SK-N-SH treated with all-trans-retinoic acid at 6 μM for 48 hours (cell line): ENCODE measurements around the gene TLE4.

Experiments used
- ATAC-seq: fragments of 200-7000 bp; cut with Tn5 transposase; 3 replicates; pipeline ENCODE4 v1.9.1; 2020; ENCODE audit warnings: mild to moderate bottlenecking, moderate library complexity
- ARNTL ChIP-seq: fragments of 450-650 bp; formaldehyde crosslinking; IDR thresholded peaks from 2 replicates; pipeline ENCODE4 v1.5.0; 2020; ENCODE audit warnings: low read depth, mild to moderate bottlenecking, moderate library complexity, borderline replicate concordance
- BACH2 ChIP-seq: fragments of 250-450 bp; sonication (Bioruptor Pico); IDR thresholded peaks from 2 replicates; pipeline ENCODE4 v1.9.0; 2021; ENCODE audit warnings: mild to moderate bottlenecking, borderline replicate concordance
- CSDC2 ChIP-seq: fragments of 250-450 bp; sonication (Bioruptor Pico); IDR thresholded peaks from 2 replicates; pipeline ENCODE4 v1.5.0; 2020; ENCODE audit warnings: mild to moderate bottlenecking, moderate library complexity
- OSR1 ChIP-seq: fragments of 250-450 bp; sonication (Bioruptor Pico); IDR thresholded peaks from 2 replicates; pipeline ENCODE4 v1.8.0; 2022; ENCODE audit warnings: moderate library complexity, mild to moderate bottlenecking, inconsistent platforms
- RARB ChIP-seq: fragments of 250-450 bp; sonication (Bioruptor Pico); IDR thresholded peaks from 2 replicates; pipeline ENCODE4 v1.8.0; 2021; ENCODE audit warnings: mild to moderate bottlenecking, moderate library complexity
- SNAI2 ChIP-seq: fragments of 250-450 bp; sonication (Bioruptor Pico); IDR thresholded peaks from 2 replicates; pipeline ENCODE4 v1.5.0; 2020; ENCODE audit warnings: mild to moderate bottlenecking, moderate library complexity
- TCF4 ChIP-seq: fragments of 250-450 bp; sonication (Bioruptor Pico); IDR thresholded peaks from 2 replicates; pipeline ENCODE4 v1.8.0; 2021; ENCODE audit warnings: mild to moderate bottlenecking, moderate library complexity, borderline replicate concordance
- TOX ChIP-seq: fragments of 250-450 bp; sonication (Bioruptor Pico); IDR thresholded peaks from 2 replicates; pipeline ENCODE4 v1.8.0; 2021; ENCODE audit warnings: mild to moderate bottlenecking, moderate library complexity, borderline replicate concordance
- ZC3H10 ChIP-seq: fragments of 250-450 bp; sonication (Bioruptor Pico); IDR thresholded peaks from 2 replicates; pipeline ENCODE4 v1.5.1; 2021; ENCODE audit warnings: mild to moderate bottlenecking, moderate library complexity
- ZFP3 ChIP-seq: fragments of 250-450 bp; sonication (Bioruptor Pico); IDR thresholded peaks from 2 replicates; pipeline ENCODE4 v1.5.0; 2020; ENCODE audit warnings: mild to moderate bottlenecking, moderate library complexity
- ZNF565 ChIP-seq: fragments of 450-650 bp; formaldehyde crosslinking; conservative IDR thresholded peaks from 2 replicates; pipeline ENCODE4 v1.5.0; 2020; ENCODE audit warnings: low read depth, mild to moderate bottlenecking, moderate library complexity
- ZNF8 ChIP-seq: fragments of 450-650 bp; formaldehyde crosslinking; IDR thresholded peaks from 2 replicates; pipeline ENCODE4 v1.5.0; 2020; ENCODE audit warnings: mild to moderate bottlenecking, moderate library complexity
- TF ChIP-seq, protein P1 (sequence below): fragments of 250-450 bp; sonication (Bioruptor Pico); IDR thresholded peaks from 2 replicates; pipeline ENCODE4 v1.5.1; 2020; ENCODE audit warnings: low read depth, mild to moderate bottlenecking, moderate library complexity
- TF ChIP-seq, protein P2 (sequence below): fragments of 250-450 bp; sonication (Bioruptor Pico); IDR thresholded peaks from 2 replicates; pipeline ENCODE4 v1.5.0; 2020; ENCODE audit warnings: mild to moderate bottlenecking, moderate library complexity
- TF ChIP-seq, protein P3 (sequence below): fragments of 250-450 bp; sonication (Bioruptor Pico); IDR thresholded peaks from 2 replicates; pipeline ENCODE4 v1.8.0; 2020; ENCODE audit warnings: mild to moderate bottlenecking, moderate library complexity, borderline replicate concordance
- TF ChIP-seq, protein P4 (sequence below): fragments of 250-450 bp; sonication (Bioruptor Pico); IDR thresholded peaks from 2 replicates; pipeline ENCODE4 v1.8.0; 2021; ENCODE audit warnings: low read depth, mild to moderate bottlenecking, moderate library complexity, borderline replicate concordance

TLE4 gene

DNA sequence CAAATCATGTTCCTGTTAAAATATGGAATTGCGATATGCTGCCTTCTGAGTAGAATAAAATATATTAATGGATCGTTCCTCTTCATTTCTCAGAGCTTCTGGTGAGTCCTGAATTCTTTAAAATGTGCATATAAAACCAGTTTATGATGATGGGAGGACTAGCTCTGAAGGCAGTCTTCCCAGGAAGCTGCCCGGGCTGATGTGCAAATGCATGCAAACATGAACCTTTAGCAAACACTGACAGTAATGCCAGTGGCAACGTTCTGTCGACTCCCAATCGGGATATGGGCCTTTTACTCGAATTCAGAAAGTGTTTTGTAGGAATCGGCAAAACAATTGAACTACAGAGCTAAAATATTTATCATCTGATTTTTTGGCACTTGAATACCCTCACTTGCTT, 93.6 kb downstream of the TLE4 start (continued):
- no peak for TF ChIP-seq ZFP3
- TF ChIP-seq ZNF8 (CRISPR knock-in tag): no peak
- no peak for TF ChIP-seq BACH2 (CRISPR knock-in tag)
- no peak for TF ChIP-seq ZNF565
- TF ChIP-seq, all 23 proteins: peak for 0

DNA sequence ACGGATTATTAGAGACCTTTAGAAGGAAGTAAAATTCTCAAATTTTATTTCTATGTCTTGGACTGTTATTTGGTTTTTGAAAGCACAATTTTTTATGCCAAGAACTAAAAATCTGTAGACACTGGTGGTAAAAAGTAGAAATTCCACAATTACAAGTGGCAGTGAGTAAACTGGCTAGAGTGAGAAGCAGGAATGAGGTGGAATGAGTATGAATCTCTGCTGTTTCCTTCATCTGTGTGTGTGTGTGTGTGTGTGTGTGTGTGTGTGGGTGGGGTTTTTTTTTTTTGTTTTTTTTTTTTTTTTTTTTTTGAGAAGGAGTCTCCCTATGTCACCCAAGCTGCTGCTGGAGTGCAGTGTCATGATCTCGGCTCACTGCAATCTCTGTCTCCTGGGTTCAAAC, 94.2 kb downstream of the TLE4 start:
- no peak for ATAC-seq
- TF ChIP-seq ZNF8 (CRISPR knock-in tag) (no peak), SNAI2 (CRISPR knock-in tag) (no peak), TCF4 (CRISPR knock-in tag) (no peak), CSDC2 (no peak), TOX (CRISPR knock-in tag) (no peak), ARNTL (CRISPR knock-in tag) (no peak), RARB (CRISPR knock-in tag) (no peak), OSR1 (CRISPR knock-in tag) (no peak), BACH2 (CRISPR knock-in tag) (no peak)
- TF ChIP-seq, protein P1, sequence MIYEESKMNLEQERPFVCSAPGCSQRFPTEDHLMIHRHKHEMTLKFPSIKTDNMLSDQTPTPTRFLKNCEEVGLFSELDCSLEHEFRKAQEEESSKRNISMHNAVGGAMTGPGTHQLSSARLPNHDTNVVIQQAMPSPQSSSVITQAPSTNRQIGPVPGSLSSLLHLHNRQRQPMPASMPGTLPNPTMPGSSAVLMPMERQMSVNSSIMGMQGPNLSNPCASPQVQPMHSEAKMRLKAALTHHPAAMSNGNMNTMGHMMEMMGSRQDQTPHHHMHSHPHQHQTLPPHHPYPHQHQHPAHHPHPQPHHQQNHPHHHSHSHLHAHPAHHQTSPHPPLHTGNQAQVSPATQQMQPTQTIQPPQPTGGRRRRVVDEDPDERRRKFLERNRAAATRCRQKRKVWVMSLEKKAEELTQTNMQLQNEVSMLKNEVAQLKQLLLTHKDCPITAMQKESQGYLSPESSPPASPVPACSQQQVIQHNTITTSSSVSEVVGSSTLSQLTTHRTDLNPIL: no peak
- TF ChIP-seq, protein P2, sequence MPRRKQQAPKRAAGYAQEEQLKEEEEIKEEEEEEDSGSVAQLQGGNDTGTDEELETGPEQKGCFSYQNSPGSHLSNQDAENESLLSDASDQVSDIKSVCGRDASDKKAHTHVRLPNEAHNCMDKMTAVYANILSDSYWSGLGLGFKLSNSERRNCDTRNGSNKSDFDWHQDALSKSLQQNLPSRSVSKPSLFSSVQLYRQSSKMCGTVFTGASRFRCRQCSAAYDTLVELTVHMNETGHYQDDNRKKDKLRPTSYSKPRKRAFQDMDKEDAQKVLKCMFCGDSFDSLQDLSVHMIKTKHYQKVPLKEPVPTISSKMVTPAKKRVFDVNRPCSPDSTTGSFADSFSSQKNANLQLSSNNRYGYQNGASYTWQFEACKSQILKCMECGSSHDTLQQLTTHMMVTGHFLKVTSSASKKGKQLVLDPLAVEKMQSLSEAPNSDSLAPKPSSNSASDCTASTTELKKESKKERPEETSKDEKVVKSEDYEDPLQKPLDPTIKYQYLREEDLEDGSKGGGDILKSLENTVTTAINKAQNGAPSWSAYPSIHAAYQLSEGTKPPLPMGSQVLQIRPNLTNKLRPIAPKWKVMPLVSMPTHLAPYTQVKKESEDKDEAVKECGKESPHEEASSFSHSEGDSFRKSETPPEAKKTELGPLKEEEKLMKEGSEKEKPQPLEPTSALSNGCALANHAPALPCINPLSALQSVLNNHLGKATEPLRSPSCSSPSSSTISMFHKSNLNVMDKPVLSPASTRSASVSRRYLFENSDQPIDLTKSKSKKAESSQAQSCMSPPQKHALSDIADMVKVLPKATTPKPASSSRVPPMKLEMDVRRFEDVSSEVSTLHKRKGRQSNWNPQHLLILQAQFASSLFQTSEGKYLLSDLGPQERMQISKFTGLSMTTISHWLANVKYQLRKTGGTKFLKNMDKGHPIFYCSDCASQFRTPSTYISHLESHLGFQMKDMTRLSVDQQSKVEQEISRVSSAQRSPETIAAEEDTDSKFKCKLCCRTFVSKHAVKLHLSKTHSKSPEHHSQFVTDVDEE (CRISPR knock-in tag): no peak
- TF ChIP-seq, protein P3, sequence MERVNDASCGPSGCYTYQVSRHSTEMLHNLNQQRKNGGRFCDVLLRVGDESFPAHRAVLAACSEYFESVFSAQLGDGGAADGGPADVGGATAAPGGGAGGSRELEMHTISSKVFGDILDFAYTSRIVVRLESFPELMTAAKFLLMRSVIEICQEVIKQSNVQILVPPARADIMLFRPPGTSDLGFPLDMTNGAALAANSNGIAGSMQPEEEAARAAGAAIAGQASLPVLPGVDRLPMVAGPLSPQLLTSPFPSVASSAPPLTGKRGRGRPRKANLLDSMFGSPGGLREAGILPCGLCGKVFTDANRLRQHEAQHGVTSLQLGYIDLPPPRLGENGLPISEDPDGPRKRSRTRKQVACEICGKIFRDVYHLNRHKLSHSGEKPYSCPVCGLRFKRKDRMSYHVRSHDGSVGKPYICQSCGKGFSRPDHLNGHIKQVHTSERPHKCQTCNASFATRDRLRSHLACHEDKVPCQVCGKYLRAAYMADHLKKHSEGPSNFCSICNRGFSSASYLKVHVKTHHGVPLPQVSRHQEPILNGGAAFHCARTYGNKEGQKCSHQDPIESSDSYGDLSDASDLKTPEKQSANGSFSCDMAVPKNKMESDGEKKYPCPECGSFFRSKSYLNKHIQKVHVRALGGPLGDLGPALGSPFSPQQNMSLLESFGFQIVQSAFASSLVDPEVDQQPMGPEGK: no peak

DNA sequence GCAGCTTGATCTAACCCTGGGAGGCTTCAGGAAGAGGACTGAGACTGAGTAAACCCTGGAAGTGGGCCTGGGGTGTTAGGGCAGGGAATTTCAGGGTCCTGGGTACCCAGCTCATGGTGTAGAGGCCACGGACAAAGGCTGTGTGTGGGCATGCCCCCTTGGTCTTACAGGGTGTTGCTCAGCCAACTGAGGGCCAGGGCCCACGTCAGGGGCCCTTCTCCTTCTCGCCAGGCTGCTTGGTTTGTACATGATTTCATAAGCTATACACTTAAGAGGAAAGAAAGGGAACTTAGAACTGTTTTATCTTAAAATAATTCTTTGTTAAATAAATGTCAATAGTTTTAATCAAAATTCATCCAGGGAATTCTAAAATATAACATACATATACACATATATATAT, 95.4 kb downstream of the TLE4 start:
- TF ChIP-seq ZFP3 (no peak), ZNF8 (CRISPR knock-in tag) (no peak), ZC3H10 (CRISPR knock-in tag) (no peak), OSR1 (CRISPR knock-in tag) (no peak), SNAI2 (CRISPR knock-in tag) (no peak)
- TF ChIP-seq, protein P1: no peak
- TF ChIP-seq, protein P2 (CRISPR knock-in tag): no peak
- TF ChIP-seq, protein P4, sequence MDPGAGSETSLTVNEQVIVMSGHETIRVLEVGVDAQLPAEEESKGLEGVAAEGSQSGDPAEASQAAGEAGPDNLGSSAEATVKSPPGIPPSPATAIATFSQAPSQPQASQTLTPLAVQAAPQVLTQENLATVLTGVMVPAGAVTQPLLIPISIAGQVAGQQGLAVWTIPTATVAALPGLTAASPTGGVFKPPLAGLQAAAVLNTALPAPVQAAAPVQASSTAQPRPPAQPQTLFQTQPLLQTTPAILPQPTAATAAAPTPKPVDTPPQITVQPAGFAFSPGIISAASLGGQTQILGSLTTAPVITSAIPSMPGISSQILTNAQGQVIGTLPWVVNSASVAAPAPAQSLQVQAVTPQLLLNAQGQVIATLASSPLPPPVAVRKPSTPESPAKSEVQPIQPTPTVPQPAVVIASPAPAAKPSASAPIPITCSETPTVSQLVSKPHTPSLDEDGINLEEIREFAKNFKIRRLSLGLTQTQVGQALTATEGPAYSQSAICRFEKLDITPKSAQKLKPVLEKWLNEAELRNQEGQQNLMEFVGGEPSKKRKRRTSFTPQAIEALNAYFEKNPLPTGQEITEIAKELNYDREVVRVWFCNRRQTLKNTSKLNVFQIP (CRISPR knock-in tag): no peak
- no peak for ATAC-seq
